ENCODE results near the gene ECHDC3. TPM values are rescaled to one million over a fixed set of nuclear protein-coding genes. Genes with fewer than 3 reads are reported as not detected.
A peak's percentile ranks its signal among the peaks of the same experiment; 100 is the strongest.

Gene ECHDC3
- total and polyA plus RNA-seq, 2 of the 13 experiments (the other 11 are each of a cell fraction or from before 2014, with no cell fraction given) = not detected

DNA sequence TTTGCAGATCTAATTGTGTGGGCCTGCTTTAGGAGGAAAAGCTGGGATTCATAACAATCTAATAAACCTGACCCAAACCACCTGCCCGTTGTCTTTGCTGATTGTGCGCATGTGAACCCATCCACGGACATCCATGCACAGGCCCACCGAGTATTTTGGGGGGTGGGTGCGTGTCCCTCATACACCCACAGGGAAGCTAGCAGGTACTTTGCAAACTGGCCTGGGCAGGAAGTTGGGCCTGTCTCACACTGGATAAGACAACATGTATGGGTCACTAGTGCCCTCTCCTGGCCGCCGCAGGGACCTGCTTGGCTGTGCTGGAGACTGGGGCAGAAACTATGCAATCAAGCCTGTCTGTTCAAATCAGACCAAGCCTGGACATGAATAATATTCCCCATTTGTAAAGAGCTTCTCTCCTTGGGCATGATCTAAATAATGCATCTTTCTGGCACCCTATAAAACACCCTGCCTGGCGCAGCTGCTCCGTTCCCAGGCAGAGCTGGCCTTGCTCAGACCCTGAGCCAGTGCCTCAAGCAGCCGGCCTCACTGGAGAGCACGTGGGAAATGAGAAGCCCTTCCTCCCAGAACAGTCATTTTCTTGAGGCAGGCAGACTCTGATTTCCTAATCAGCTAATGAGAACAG is 15.8 kb downstream of the ECHDC3 start (continued):
- TF ChIP-seq ZSCAN21 (CRISPR knock-in tag; IDR thresholded peaks at IDR 0.05; ENCODE audit: borderline replicate concordance) (no peak), ZNF333 (CRISPR knock-in tag; IDR thresholded peaks at IDR 0.05; ENCODE audit: borderline replicate concordance) (0 out of 2 replicates have a peak, but pooled peaks have one; percentile 49), MTF1 (CRISPR knock-in tag; IDR thresholded peaks at IDR 0.05) (no peak), ZNF607 (CRISPR knock-in tag; IDR thresholded peaks at IDR 0.05; ENCODE audit: borderline replicate concordance) (peak; percentile 64; the same call in 1 of the 2 replicates), POLR2AphosphoS5 (IDR thresholded peaks at IDR 0.05; ENCODE audit: low read depth, low read length) (no peak), KLF12 (CRISPR knock-in tag; IDR thresholded peaks at IDR 0.05; ENCODE audit: borderline replicate concordance) (no peak; the same call in 1 of the 2 replicates), REPIN1 (CRISPR knock-in tag; IDR thresholded peaks at IDR 0.05; ENCODE audit: borderline replicate concordance, low read depth) (peak; percentile 54; the same call in 1 of the 2 replicates), FLYWCH1 (CRISPR knock-in tag; IDR thresholded peaks at IDR 0.05) (no peak), KLF16 (CRISPR knock-in tag; IDR thresholded peaks at IDR 0.05) (peak in 1 of 2 experiments; percentile 51; a peak in 1 of 4 replicates), GLI4 (CRISPR knock-in tag; IDR thresholded peaks at IDR 0.05; ENCODE audit: borderline replicate concordance) (peak; percentile 84; the same call in 1 of the 2 replicates), ZNF615 (CRISPR knock-in tag; IDR thresholded peaks at IDR 0.05; ENCODE audit: borderline replicate concordance) (no peak)
- TF ChIP-seq, protein P1, sequence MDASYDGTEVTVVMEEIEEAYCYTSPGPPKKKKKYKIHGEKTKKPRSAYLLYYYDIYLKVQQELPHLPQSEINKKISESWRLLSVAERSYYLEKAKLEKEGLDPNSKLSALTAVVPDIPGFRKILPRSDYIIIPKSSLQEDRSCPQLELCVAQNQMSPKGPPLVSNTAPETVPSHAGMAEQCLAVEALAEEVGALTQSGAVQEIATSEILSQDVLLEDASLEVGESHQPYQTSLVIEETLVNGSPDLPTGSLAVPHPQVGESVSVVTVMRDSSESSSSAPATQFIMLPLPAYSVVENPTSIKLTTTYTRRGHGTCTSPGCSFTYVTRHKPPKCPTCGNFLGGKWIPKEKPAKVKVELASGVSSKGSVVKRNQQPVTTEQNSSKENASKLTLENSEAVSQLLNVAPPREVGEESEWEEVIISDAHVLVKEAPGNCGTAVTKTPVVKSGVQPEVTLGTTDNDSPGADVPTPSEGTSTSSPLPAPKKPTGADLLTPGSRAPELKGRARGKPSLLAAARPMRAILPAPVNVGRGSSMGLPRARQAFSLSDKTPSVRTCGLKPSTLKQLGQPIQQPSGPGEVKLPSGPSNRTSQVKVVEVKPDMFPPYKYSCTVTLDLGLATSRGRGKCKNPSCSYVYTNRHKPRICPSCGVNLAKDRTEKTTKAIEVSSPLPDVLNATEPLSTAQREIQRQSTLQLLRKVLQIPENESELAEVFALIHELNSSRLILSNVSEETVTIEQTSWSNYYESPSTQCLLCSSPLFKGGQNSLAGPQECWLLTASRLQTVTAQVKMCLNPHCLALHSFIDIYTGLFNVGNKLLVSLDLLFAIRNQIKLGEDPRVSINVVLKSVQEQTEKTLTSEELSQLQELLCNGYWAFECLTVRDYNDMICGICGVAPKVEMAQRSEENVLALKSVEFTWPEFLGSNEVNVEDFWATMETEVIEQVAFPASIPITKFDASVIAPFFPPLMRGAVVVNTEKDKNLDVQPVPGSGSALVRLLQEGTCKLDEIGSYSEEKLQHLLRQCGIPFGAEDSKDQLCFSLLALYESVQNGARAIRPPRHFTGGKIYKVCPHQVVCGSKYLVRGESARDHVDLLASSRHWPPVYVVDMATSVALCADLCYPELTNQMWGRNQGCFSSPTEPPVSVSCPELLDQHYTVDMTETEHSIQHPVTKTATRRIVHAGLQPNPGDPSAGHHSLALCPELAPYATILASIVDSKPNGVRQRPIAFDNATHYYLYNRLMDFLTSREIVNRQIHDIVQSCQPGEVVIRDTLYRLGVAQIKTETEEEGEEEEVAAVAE (CRISPR knock-in tag; IDR thresholded peaks at IDR 0.05; ENCODE audit: borderline replicate concordance) = no peak
- TF ChIP-seq, protein P2, sequence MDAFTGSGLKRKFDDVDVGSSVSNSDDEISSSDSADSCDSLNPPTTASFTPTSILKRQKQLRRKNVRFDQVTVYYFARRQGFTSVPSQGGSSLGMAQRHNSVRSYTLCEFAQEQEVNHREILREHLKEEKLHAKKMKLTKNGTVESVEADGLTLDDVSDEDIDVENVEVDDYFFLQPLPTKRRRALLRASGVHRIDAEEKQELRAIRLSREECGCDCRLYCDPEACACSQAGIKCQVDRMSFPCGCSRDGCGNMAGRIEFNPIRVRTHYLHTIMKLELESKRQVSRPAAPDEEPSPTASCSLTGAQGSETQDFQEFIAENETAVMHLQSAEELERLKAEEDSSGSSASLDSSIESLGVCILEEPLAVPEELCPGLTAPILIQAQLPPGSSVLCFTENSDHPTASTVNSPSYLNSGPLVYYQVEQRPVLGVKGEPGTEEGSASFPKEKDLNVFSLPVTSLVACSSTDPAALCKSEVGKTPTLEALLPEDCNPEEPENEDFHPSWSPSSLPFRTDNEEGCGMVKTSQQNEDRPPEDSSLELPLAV (CRISPR knock-in tag; conservative IDR thresholded peaks at IDR 0.05; ENCODE audit: low read depth) = no peak
- TF ChIP-seq, protein P3, sequence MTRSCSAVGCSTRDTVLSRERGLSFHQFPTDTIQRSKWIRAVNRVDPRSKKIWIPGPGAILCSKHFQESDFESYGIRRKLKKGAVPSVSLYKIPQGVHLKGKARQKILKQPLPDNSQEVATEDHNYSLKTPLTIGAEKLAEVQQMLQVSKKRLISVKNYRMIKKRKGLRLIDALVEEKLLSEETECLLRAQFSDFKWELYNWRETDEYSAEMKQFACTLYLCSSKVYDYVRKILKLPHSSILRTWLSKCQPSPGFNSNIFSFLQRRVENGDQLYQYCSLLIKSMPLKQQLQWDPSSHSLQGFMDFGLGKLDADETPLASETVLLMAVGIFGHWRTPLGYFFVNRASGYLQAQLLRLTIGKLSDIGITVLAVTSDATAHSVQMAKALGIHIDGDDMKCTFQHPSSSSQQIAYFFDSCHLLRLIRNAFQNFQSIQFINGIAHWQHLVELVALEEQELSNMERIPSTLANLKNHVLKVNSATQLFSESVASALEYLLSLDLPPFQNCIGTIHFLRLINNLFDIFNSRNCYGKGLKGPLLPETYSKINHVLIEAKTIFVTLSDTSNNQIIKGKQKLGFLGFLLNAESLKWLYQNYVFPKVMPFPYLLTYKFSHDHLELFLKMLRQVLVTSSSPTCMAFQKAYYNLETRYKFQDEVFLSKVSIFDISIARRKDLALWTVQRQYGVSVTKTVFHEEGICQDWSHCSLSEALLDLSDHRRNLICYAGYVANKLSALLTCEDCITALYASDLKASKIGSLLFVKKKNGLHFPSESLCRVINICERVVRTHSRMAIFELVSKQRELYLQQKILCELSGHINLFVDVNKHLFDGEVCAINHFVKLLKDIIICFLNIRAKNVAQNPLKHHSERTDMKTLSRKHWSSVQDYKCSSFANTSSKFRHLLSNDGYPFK (CRISPR knock-in tag; IDR thresholded peaks at IDR 0.05; ENCODE audit: borderline replicate concordance) = peak; percentile 42; the same call in 1 of the 2 replicates
- TF ChIP-seq, protein P4, sequence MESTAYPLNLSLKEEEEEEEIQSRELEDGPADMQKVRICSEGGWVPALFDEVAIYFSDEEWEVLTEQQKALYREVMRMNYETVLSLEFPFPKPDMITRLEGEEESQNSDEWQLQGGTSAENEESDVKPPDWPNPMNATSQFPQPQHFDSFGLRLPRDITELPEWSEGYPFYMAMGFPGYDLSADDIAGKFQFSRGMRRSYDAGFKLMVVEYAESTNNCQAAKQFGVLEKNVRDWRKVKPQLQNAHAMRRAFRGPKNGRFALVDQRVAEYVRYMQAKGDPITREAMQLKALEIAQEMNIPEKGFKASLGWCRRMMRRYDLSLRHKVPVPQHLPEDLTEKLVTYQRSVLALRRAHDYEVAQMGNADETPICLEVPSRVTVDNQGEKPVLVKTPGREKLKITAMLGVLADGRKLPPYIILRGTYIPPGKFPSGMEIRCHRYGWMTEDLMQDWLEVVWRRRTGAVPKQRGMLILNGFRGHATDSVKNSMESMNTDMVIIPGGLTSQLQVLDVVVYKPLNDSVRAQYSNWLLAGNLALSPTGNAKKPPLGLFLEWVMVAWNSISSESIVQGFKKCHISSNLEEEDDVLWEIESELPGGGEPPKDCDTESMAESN (CRISPR knock-in tag; conservative IDR thresholded peaks at IDR 0.05) = peak; percentile 54; the same call in 1 of the 2 replicates
- TF ChIP-seq, protein P5, sequence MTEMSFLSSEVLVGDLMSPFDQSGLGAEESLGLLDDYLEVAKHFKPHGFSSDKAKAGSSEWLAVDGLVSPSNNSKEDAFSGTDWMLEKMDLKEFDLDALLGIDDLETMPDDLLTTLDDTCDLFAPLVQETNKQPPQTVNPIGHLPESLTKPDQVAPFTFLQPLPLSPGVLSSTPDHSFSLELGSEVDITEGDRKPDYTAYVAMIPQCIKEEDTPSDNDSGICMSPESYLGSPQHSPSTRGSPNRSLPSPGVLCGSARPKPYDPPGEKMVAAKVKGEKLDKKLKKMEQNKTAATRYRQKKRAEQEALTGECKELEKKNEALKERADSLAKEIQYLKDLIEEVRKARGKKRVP (CRISPR knock-in tag; IDR thresholded peaks at IDR 0.05) = no peak

Measured in HepG2 (cell line).